T-cell (primary cell): Measurements from ENCODE around the gene HSD17B1. TPM values are rescaled to one million over a fixed set of nuclear protein-coding genes. Genes with fewer than 3 reads are reported as not detected.

Experiments used
- ATAC-seq, 4 experiments: fragments of 200-7000 bp in 3 of 4; fragments of 150-1000 bp in 1 of 4; cut with Tn5 transposase; replicated peaks in 1 of 4; 1 replicate in 3 of 4; 2 replicates in 1 of 4; pipeline ENCODE4 v1.10.0; 2021; ENCODE audit warnings: moderate library complexity in 3 of 4, mild to moderate bottlenecking in 2 of 4, moderate number of reproducible peaks in 1 of 4
- CTCF ChIA-PET, 2 donors: fragments of 300-600 bp; sonication (Branson Sonifier 250); formaldehyde crosslinking; loops; one replicate each; lab custom pipeline; 2022; ENCODE audit warnings: antibody characterized with exemption in 2 of 2; lab: Charles Lee
- POLR2A ChIA-PET, 2 donors: fragments of 300-600 bp; sonication (Branson Sonifier 250); formaldehyde crosslinking; loops; one replicate each; lab custom pipeline; 2022; ENCODE audit warnings: antibody characterized with exemption in 2 of 2; lab: Charles Lee
- DNase-seq, 35 experiments: peaks; one replicate each; pipeline versions ENCODE4 v3.0.0 to v3.0.0-alpha.2; 2013 to 2023
- H3K27ac ChIP-seq: one replicate; pipeline ENCODE4 v1.5.1; 2013; ENCODE audit warnings: low read length
- H3K27me3 ChIP-seq, 2 experiments: replicated peaks in 1 of 2; 1 replicate in 1 of 2; 2 replicates in 1 of 2; pipeline versions ENCODE4 v1.6.1 to v1.7.0; 2013; ENCODE audit warnings: low read length in 1 of 2, mixed read lengths in 1 of 2; ENCODE audit not compliant: control insufficient read depth in 2 of 2, insufficient read depth in 2 of 2; ENCODE audit errors: extremely low read depth in 1 of 2
- H3K36me3 ChIP-seq, 2 donors: 1 replicate in 1 of 2; 2 replicates in 1 of 2; pipeline versions ENCODE4 v1.6.1 to v1.7.0; 2013; ENCODE audit warnings: low read length in 1 of 2; ENCODE audit not compliant: control insufficient read depth in 2 of 2, insufficient read depth in 1 of 2; ENCODE audit errors: extremely low read depth in 1 of 2
- H3K4me1 ChIP-seq, 2 experiments: 1 replicate in 1 of 2; 2 replicates in 1 of 2; pipeline versions ENCODE4 v1.6.1 to v1.7.0; 2013; ENCODE audit warnings: low read length in 2 of 2, mixed read lengths in 1 of 2; ENCODE audit not compliant: insufficient read depth in 2 of 2, control insufficient read depth in 1 of 2; ENCODE audit errors: extremely low read depth in 1 of 2
- H3K4me3 ChIP-seq, 2 donors: 1 replicate in 1 of 2; 2 replicates in 1 of 2; pipeline versions ENCODE4 v1.5.1 to v1.7.0; 2013; ENCODE audit warnings: mild to moderate bottlenecking in 2 of 2, low read length in 1 of 2, moderate library complexity in 1 of 2; ENCODE audit not compliant: control insufficient read depth in 1 of 2; ENCODE audit errors: extremely low read depth in 1 of 2
- H3K9me3 ChIP-seq: 2 replicates; pipeline ENCODE4 v1.7.0; 2013
- H3K27ac Mint-ChIP-seq, 2 donors: one replicate each; pipeline ENCODE4 v1.8.0; 2020 to 2021; ENCODE audit warnings: mild to moderate bottlenecking in 2 of 2, mixed read lengths in 2 of 2
- H3K27me3 Mint-ChIP-seq, 2 donors: one replicate each; pipeline ENCODE4 v1.8.0; 2021 to 2022; ENCODE audit warnings: mixed read lengths in 2 of 2
- H3K36me3 Mint-ChIP-seq: one replicate; pipeline ENCODE4 v1.8.0; 2021; ENCODE audit warnings: mixed read lengths
- H3K4me1 Mint-ChIP-seq, 3 donors: one replicate each; pipeline ENCODE4 v1.8.0; 2020 to 2022; ENCODE audit warnings: mixed read lengths in 3 of 3, mild to moderate bottlenecking in 1 of 3
- H3K4me3 Mint-ChIP-seq, 3 donors: one replicate each; pipeline ENCODE4 v1.8.0; 2020 to 2022; ENCODE audit warnings: mild to moderate bottlenecking in 3 of 3, mixed read lengths in 3 of 3, moderate library complexity in 3 of 3
- H3K9me3 Mint-ChIP-seq, 3 donors: one replicate each; pipeline ENCODE4 v1.8.0; 2020 to 2022; ENCODE audit warnings: mixed read lengths in 3 of 3
- WGBS: methylation state at CpG from one replicate; pipeline ENCODE4 v1.1.5; 2013; ENCODE audit warnings: missing lambda C conversion rate; ENCODE audit not compliant: insufficient coverage; 5-methylcytosine and 5-hydroxymethylcytosine counted together
- total RNA-seq, 35 experiments: library from RNA in 6 of 35; stranded (reverse) in 6 of 35; fragments of 120-200 nt in 1 of 35; gene quantifications; one replicate each; pipeline versions ENCODE4 v1.2.1 to v1.2.4 and lab custom pipeline; 2013 to 2026

The HSD17B1 gene
- total RNA-seq, 5 donors from 2014 or later (not counting 1 experiment from before 2014, with no cell fraction given), result 1.2 to 2.2 (median 1.4) TPM

GRCh38 chr17:42512246-42512645, 40.5 kb upstream of the HSD17B1 start:
- Mint-ChIP-seq H3K4me3 (no peak overlapping the region), H3K27me3 (no peaks in the 10 kb centered on the region), H3K36me3 (peaks cover 23% of the 10 kb centered on the region), H3K27ac (no peak overlapping the region), H3K9me3 (no peaks in the 10 kb centered on the region), H3K4me1 (peaks cover 0 to 9% (median 3%) of the 10 kb centered on the region in 3 donors)
- no peak overlapping the region for H3K27ac ChIP-seq
- 92% methylated on average over 2 of the region's 9 CpGs for WGBS
- no peak overlapping the region for H3K4me3 ChIP-seq
- peaks cover 0 to 10% of the 10 kb centered on the region in 2 donors for H3K36me3 ChIP-seq
- DNase-seq (no peak), ATAC-seq (no peak)
- POLR2A ChIA-PET, result no interaction called here
- no peaks in the 10 kb centered on the region for H3K9me3 ChIP-seq
- H3K27me3 ChIP-seq, result peaks cover 0 to 7% of the 10 kb centered on the region in 2 experiments
- CTCF ChIA-PET, result interaction anchor here in 1 of 2 donors (0.6 kb wide), 1 partner anchor 182 kb away, joined by 3 read pairs; no protein-coding TSS in a partner anchor
- peaks cover under 1 to 2% of the 10 kb centered on the region in 2 experiments for H3K4me1 ChIP-seq

- 85% methylated on average over 3 of the region's 6 CpGs for WGBS
- Mint-ChIP-seq H3K4me3 (no peak overlapping the region), H3K9me3 (no peaks in the 10 kb centered on the region), H3K4me1 (peaks cover 5 to 14% (median 8%) of the 10 kb centered on the region in 3 donors), H3K27me3 (no peaks in the 10 kb centered on the region), H3K27ac (no peak overlapping the region), H3K36me3 (peaks cover 20% of the 10 kb centered on the region)
- H3K27ac ChIP-seq, result no peak overlapping the region
- POLR2A ChIA-PET, result no interaction called here
- H3K36me3 ChIP-seq, result peaks cover 0 to 10% of the 10 kb centered on the region in 2 donors
- no peak for ATAC-seq
- H3K4me1 ChIP-seq, result peaks cover 2 to 6% of the 10 kb centered on the region in 2 experiments
- H3K4me3 ChIP-seq, result no peak overlapping the region
- H3K27me3 ChIP-seq, result peaks cover 0 to 7% of the 10 kb centered on the region in 2 experiments
- no peaks in the 10 kb centered on the region for H3K9me3 ChIP-seq
- CTCF ChIA-PET, result interaction anchor here (0.6 kb wide), 3 partner anchors 92 to 200 kb away, joined by 3 to 4 read pairs (median 3); no protein-coding TSS in a partner anchor
- DNase-seq, result no peak
These were observed 39.9 kb upstream of the HSD17B1 start for GRCh38 chr17:42512733-42513251.

- H3K4me1 Mint-ChIP-seq, result peaks cover 5 to 11% (median 8%) of the 10 kb centered on the region in 3 donors
- DNase-seq (no peak), ATAC-seq (no peak)
- 91% methylated on average over 8 of the region's 11 CpGs for WGBS
- peaks cover 0 to 10% of the 10 kb centered on the region in 2 donors for H3K36me3 ChIP-seq
- H3K27ac Mint-ChIP-seq, result no peak overlapping the region
- ChIA-PET POLR2A (no interaction called here), CTCF (no interaction called here)
- peaks cover 2 to 6% of the 10 kb centered on the region in 2 experiments for H3K4me1 ChIP-seq
- H3K27me3 Mint-ChIP-seq, result no peaks in the 10 kb centered on the region
- no peaks in the 10 kb centered on the region for H3K9me3 Mint-ChIP-seq
- no peak overlapping the region for H3K27ac ChIP-seq
- no peak overlapping the region for H3K4me3 ChIP-seq
- no peaks in the 10 kb centered on the region for H3K9me3 ChIP-seq
- H3K4me3 Mint-ChIP-seq, result no peak overlapping the region
- peaks cover 0 to 7% of the 10 kb centered on the region in 2 experiments for H3K27me3 ChIP-seq
- peaks cover 11% of the 10 kb centered on the region for H3K36me3 Mint-ChIP-seq
These were observed 39.0 kb upstream of the HSD17B1 start for GRCh38 chr17:42513686-42514085.

GRCh38 chr17:42514279-42514678, 38.4 kb upstream of the HSD17B1 start:
- no peaks in the 10 kb centered on the region for H3K9me3 ChIP-seq
- H3K4me3 ChIP-seq, result no peak overlapping the region
- no peaks in the 10 kb centered on the region for H3K9me3 Mint-ChIP-seq
- WGBS, result 100% methylated on average over 5 of the region's 11 CpGs
- H3K27ac ChIP-seq, result no peak overlapping the region
- peaks cover 0 to 10% of the 10 kb centered on the region in 2 donors for H3K36me3 ChIP-seq
- POLR2A ChIA-PET, result interaction anchor here in 1 of 2 donors (0.6 kb wide), 1 partner anchor 81 kb away, joined by 3 read pairs; no protein-coding TSS in a partner anchor
- ATAC-seq (no peak), DNase-seq (no peak)
- H3K27me3 Mint-ChIP-seq, result no peaks in the 10 kb centered on the region
- CTCF ChIA-PET, result interaction anchor here (0.6 to 1.6 kb wide), 3 partner anchors 83 to 86 kb away, joined by 4 to 5 read pairs (median 4); no protein-coding TSS in a partner anchor
- peaks cover 5% of the 10 kb centered on the region for H3K36me3 Mint-ChIP-seq
- H3K4me3 Mint-ChIP-seq, result no peak overlapping the region
- H3K4me1 Mint-ChIP-seq, result peaks cover 5% of the 10 kb centered on the region in 3 donors
- peaks cover 2 to 6% of the 10 kb centered on the region in 2 experiments for H3K4me1 ChIP-seq
- no peak overlapping the region for H3K27ac Mint-ChIP-seq
- peaks cover 0 to 7% of the 10 kb centered on the region in 2 experiments for H3K27me3 ChIP-seq

GRCh38 chr17:42514867-42515266, 37.9 kb upstream of the HSD17B1 start:
- ChIA-PET POLR2A (no interaction called here), CTCF (interaction anchor here (0.6 to 1.6 kb wide), 6 partner anchors 28 to 302 kb away, joined by 3 to 10 read pairs (median 4); no protein-coding TSS in a partner anchor)
- Mint-ChIP-seq H3K4me1 (peaks cover 5% of the 10 kb centered on the region in 3 donors), H3K36me3 (peaks cover 3% of the 10 kb centered on the region), H3K27me3 (no peaks in the 10 kb centered on the region), H3K27ac (no peak overlapping the region), H3K9me3 (no peaks in the 10 kb centered on the region), H3K4me3 (no peak overlapping the region)
- H3K4me1 ChIP-seq, result peaks cover 2 to 6% of the 10 kb centered on the region in 2 experiments
- H3K27me3 ChIP-seq, result peaks cover 0 to 7% of the 10 kb centered on the region in 2 experiments
- no peak overlapping the region for H3K27ac ChIP-seq
- no peak overlapping the region for H3K4me3 ChIP-seq
- WGBS, result 92% methylated on average over 7 of the region's 8 CpGs
- no peak for DNase-seq
- peaks cover 0 to 10% of the 10 kb centered on the region in 2 donors for H3K36me3 ChIP-seq
- no peaks in the 10 kb centered on the region for H3K9me3 ChIP-seq
- no peak for ATAC-seq

- POLR2A ChIA-PET, result no interaction called here
- WGBS, result 0% methylated on average over 4 of the region's 9 CpGs
These were observed 35.2 kb upstream of the HSD17B1 start for GRCh38 chr17:42517516-42517915.

More at GRCh38 chr17:42517516-42517915, 35.2 kb upstream of the HSD17B1 start:
- no peak overlapping the region for H3K4me3 Mint-ChIP-seq
- H3K9me3 ChIP-seq, result no peaks in the 10 kb centered on the region
- no peaks in the 10 kb centered on the region for H3K27me3 Mint-ChIP-seq
- peaks cover 13% of the 10 kb centered on the region for H3K36me3 Mint-ChIP-seq
- no peak overlapping the region for H3K4me3 ChIP-seq
- peaks cover 0 to 13% of the 10 kb centered on the region in 2 experiments for H3K27me3 ChIP-seq
- peaks cover 0 to 7% of the 10 kb centered on the region in 2 donors for H3K36me3 ChIP-seq
- H3K27ac ChIP-seq, result no peak overlapping the region
- CTCF ChIA-PET, result interaction anchor here (0.6 to 1.5 kb wide), 6 partner anchors 11 to 194 kb away, joined by 3 to 5 read pairs (median 3); no protein-coding TSS in a partner anchor
- H3K4me1 Mint-ChIP-seq, result peaks cover 5% of the 10 kb centered on the region in 3 donors
- H3K9me3 Mint-ChIP-seq, result no peaks in the 10 kb centered on the region
- DNase-seq (peak; percentile 53 to 87 (median 78)), ATAC-seq (peak; percentile 78 to 96 (median 84))
- peaks cover 2 to 6% of the 10 kb centered on the region in 2 experiments for H3K4me1 ChIP-seq
- no peak overlapping the region for H3K27ac Mint-ChIP-seq
